A549 treated with Hydrocortisone at 1 μM for 4 hours (cell line): ENCODE measurements around the gene PGAP3. TPM values are rescaled to one million over a fixed set of nuclear protein-coding genes. Genes with fewer than 3 reads are reported as not detected.

Experiments used
- total RNA-seq: library from RNA; stranded (reverse); fragments of 200-300 nt; extraction: Qiagen RNA extraction; gene quantifications from 5 replicates; pipeline ENCODE4 v1.2.3, GENCODE V29; 2022

The PGAP3 gene
- total RNA-seq, result 7.8 to 8.6 TPM (median 8.0 TPM) in 5 replicates

GRCh38 chr17:39687546-39688474 lies at the start of gene PGAP3:
TSS of gene PGAP3 (minus strand) at chr17:39688057. CDS start at chr17:39688014, 43 bp downstream.

GRCh38 chr17:39730095-39730921 lies 42.5 kb upstream of the PGAP3 start, which contains the start of gene MIEN1:
TSS of gene MIEN1 (minus strand) at chr17:39730532. CDS start at chr17:39730495, 37 bp downstream.

GRCh38 chr17:39699818-39700147 lies 11.9 kb upstream of the PGAP3 start, which contains the start of gene ERBB2:
TSS of gene ERBB2 (plus strand) at chr17:39700064. CDS start at chr17:39700239, 175 bp downstream.

GRCh38 chr17:39667945-39668924 lies 19.6 kb downstream of the PGAP3 start, which contains the start of gene PNMT:
TSS of gene PNMT (plus strand) at chr17:39668453. CDS start at chr17:39668476, 23 bp downstream.

GRCh38 chr17:39664581-39665561 lies 23.0 kb downstream of the PGAP3 start, which contains the start of gene TCAP:
TSS of gene TCAP (plus strand) at chr17:39665349. CDS start at chr17:39665360, 11 bp downstream.

DNA sequence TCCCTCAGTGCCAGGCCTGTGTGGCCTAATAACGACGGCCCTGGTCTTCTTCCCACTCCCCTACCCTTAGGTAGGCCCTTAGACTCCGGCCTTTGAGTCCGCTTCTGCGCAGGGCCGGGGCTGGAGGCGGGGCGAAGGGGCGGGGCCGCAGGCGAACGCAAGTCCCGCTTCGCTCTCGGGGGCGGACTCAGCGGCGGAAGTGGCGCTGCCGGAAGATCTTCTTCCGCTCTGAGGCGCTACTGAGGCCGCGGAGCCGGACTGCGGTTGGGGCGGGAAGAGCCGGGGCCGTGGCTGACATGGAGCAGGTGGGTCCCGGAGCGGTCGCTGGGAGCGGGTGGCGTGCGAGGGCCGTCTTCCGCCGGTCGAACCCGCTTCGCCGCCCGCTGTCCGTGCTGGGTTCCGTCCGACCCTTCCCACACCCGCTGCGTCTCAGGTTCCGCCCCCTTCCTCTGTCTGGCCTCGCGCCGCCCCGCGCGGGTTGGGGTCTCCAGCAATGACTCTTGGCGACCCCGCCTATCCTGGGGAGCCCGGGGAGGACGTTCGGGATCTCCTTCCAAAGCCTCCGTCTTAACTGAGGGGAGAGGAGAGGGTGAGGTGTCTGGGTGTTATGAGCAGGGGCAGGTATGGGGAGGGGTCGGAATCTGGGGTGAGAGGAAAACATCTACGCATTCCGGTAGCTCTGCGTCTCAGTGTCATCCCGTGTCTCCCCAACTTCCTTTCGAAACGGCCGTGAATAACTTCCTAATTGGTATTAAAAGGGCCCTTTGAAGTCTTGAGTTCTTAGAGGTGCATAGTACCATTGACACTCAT lies 50.7 kb downstream of the PGAP3 start, which contains the start of gene STARD3:
TSS of gene STARD3 (plus strand) at position 218 of the 810 bp plus-strand sequence. CDS start 16,388 bp downstream, outside the sequence.

DNA sequence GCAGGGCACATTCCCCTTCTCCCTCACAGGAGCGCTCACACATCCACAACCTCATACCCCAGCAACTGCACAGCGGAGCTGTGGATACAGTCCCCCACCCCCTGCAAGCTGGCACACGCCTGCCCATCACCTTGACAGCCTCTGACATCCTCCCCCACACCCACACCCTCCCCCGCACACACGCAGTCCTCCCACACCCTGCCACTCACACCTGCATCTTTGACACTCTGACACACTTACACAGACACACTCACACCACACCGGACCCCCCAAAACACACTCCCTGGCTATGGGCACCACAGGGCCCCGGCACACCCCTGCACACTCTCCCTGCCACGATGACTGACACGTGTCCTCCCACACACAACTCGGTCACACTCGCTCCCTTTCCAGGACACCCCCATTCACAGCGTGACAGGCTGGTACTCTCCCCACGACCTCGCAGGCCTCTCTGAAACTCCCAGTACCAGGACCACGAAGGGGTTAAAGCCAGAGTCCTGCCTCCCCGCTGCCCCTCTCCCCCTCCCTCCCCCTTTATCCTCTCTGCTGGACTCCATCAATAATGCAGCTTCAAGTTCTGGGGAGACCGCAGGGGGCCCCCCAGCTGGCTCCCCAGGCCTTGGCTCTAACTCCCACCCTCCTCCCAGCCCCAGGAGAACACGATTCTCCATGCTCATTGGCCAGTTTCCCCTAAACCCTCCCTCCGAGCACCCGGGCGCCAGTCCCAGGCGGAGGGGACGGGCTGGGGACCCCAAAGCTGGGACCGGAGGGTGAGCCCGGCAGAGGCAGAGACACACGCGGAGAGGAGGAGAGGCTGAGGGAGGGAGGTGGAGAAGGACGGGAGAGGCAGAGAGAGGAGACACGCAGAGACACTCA lies 61.4 kb downstream of the PGAP3 start, which contains the start of gene PPP1R1B:
TSS of gene PPP1R1B (plus strand) at position 782 of the 876 bp plus-strand sequence. CDS start 441 bp downstream, outside the sequence.

Other genes starting within 250 kb of the PGAP3 start
- 25.2 to 38.1 TPM (median 29.4 TPM) in 5 replicates for gene MED1, start 236.8 kb downstream of the PGAP3 start, total RNA-seq
- 28.8 to 39.4 TPM (median 35.1 TPM) in 5 replicates for gene CDK12, start 226.6 kb downstream of the PGAP3 start, total RNA-seq
- not detected in 5 replicates for gene NEUROD2, start 80.1 kb downstream of the PGAP3 start, total RNA-seq
- gene PPP1R1B, start 61.1 kb downstream of the PGAP3 start, total RNA-seq, result 0.12 to 0.18 TPM (median 0.13 TPM) in 4 of 5 replicates, not detected in the other
- 48.1 to 62.3 TPM (median 56.4 TPM) in 5 replicates for gene STARD3, start 50.9 kb downstream of the PGAP3 start, total RNA-seq
- 0.70 to 1.2 TPM (median 0.93 TPM) in 5 replicates for gene TCAP, start 22.7 kb downstream of the PGAP3 start, total RNA-seq
- 0.26 to 0.40 TPM (median 0.27 TPM) in 4 of 5 replicates, not detected in the other for gene PNMT, start 19.6 kb downstream of the PGAP3 start, total RNA-seq
- 29.9 to 37.8 TPM (median 33.7 TPM) in 5 replicates for gene ERBB2, start 12.0 kb upstream of the PGAP3 start, total RNA-seq
- gene MIEN1, start 42.5 kb upstream of the PGAP3 start, total RNA-seq, result 78.2 to 96.6 TPM (median 90.3 TPM) in 5 replicates
- 3.1 to 5.2 TPM (median 3.9 TPM) in 5 replicates for gene GRB7, start 49.9 kb upstream of the PGAP3 start, total RNA-seq
- not detected in 5 replicates for gene IKZF3, start 176.3 kb upstream of the PGAP3 start, total RNA-seq
- not detected in 5 replicates for gene ZPBP2, start 180.1 kb upstream of the PGAP3 start, total RNA-seq
- 1.3 to 2.8 TPM (median 2.2 TPM) in 5 replicates for gene GSDMB, start 230.6 kb upstream of the PGAP3 start, total RNA-seq
- gene ORMDL3, start 239.5 kb upstream of the PGAP3 start, total RNA-seq, result 33.5 to 42.6 TPM (median 40.8 TPM) in 5 replicates
- not detected in 5 replicates for gene LRRC3C, start 239.7 kb upstream of the PGAP3 start, total RNA-seq